ENCODE results near the gene SLC22A14.
"Not testable (repeated sequence)": the region's sequence is repeated elsewhere in the genome, so short reads cannot be mapped to it uniquely, and the experiment has no call there.

SLC22A14 gene

GRCh38 chr3:38281895-38282686 lies at the start of gene SLC22A14:
TSS of gene SLC22A14 (plus strand) at chr3:38282294. CDS start at chr3:38306027, 23,733 bp downstream.
- no peak within 1 kb of the TSS for H3K4me3 ChIP-seq (replicated peaks; ENCODE audit: low read depth, low read length)
- DNase-seq (ENCODE audit: extremely low read depth, low read depth) = no peak
- no peak for TF ChIP-seq CTCF (IDR thresholded peaks at IDR 0.05; ENCODE audit: low read depth, low read length, missing control alignments)

- no peak for DNase-seq (ENCODE audit: extremely low read depth, low read depth)
- H3K4me3 ChIP-seq (replicated peaks; ENCODE audit: low read depth, low read length) = no peak overlapping the region
- no peak for TF ChIP-seq CTCF (IDR thresholded peaks at IDR 0.05; ENCODE audit: low read depth, low read length, missing control alignments)
Measured at GRCh38 chr3:38232701-38233100, 49.4 kb upstream of the SLC22A14 start.

DNA sequence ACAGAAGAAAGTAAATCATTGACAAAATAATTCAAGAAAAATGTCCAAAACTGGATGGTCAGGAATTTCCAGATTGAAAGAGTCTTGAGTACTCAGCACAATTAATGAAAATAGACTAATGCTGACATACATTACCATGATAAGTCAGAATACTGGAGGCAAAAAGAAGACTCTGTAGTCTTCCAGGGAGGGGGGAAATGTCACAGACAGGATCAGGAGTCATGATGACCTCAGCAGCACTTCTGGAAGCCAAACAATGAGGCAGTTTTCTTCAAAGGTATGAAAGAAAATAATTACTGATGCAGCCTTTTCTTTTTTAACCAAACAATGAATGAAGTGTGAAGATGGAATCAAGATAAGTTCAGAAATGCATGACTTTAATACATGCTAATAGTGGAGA lies 46.6 kb upstream of the SLC22A14 start:
- no peak for DNase-seq (ENCODE audit: extremely low read depth, low read depth)
- no peak for TF ChIP-seq CTCF (IDR thresholded peaks at IDR 0.05; ENCODE audit: low read depth, low read length, missing control alignments)
- no peak overlapping the region for H3K4me3 ChIP-seq (replicated peaks; ENCODE audit: low read depth, low read length)

- H3K4me3 ChIP-seq (replicated peaks; ENCODE audit: low read depth, low read length) = no peak overlapping the region
- DNase-seq (ENCODE audit: extremely low read depth, low read depth) = no peak
- TF ChIP-seq CTCF (IDR thresholded peaks at IDR 0.05; ENCODE audit: low read depth, low read length, missing control alignments) = no peak
Measured at GRCh38 chr3:38238416-38239008, 43.6 kb upstream of the SLC22A14 start.

GRCh38 chr3:38242812-38243211 lies 39.3 kb upstream of the SLC22A14 start:
- not testable (repeated sequence) for DNase-seq (ENCODE audit: extremely low read depth, low read depth); H3K4me3 ChIP-seq (replicated peaks; ENCODE audit: low read depth, low read length)

GRCh38 chr3:38245930-38246329 lies 36.2 kb upstream of the SLC22A14 start:
- no peak for DNase-seq (ENCODE audit: extremely low read depth, low read depth)
- no peak overlapping the region for H3K4me3 ChIP-seq (replicated peaks; ENCODE audit: low read depth, low read length)
- TF ChIP-seq CTCF (IDR thresholded peaks at IDR 0.05; ENCODE audit: low read depth, low read length, missing control alignments) = no peak

DNA sequence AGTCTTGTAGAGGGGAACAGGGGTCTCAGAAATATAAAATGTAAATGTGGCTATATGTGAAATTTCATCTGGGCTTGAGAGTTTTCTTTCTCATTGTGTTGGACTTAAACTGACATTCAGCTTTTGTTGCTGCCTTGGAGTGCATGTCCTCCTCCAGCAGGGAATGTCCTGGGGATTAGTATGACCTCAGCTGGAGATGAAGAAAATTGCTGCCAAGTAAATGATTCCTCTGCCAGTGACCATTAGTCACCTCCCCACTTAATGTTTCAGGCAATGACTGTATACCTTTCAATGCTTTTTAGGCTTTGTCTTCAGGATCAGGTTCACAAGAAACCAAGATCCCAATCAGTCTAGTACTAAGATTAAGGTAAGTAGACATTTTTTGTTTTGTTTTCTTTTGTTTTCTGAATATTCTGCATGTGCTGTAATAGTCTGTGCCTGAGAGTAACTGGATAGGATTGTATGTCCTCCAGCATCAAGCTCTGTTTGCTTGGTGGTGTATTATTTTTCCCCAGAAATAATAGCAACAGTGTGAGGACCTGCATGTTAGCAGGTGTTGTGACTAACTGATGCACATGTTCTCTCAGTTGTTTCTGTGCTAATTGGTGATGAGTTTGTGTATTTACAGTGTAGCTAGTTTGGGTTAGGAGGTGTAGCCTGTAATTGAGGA lies 34.6 kb upstream of the SLC22A14 start:
- TF ChIP-seq CTCF (IDR thresholded peaks at IDR 0.05; ENCODE audit: low read depth, low read length, missing control alignments) = no peak
- DNase-seq (ENCODE audit: extremely low read depth, low read depth) = peak; percentile 52
- no peak overlapping the region for H3K4me3 ChIP-seq (replicated peaks; ENCODE audit: low read depth, low read length)
